ENCODE data around the gene FOSL1.

DNA sequence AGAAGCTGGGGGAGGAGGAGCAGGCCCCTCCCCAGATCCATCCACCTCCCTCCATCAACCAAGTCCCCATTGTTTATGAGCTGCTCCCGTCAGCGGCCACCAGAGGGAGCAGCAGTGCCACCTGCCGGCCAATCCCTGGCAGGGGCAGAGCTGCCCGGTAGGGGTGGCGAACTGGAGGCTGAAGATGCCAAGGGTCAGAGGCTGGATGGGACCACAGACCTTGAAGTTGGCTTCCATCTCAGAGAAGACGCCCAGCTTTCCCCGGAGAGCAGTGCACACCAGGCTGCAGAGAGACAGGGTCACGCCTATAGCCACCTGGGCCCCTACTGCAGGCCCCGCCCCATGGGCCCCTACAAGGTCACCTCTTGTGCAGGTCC is 15.5 kb downstream of the FOSL1 start:
- TF ChIP-seq, protein P1, sequence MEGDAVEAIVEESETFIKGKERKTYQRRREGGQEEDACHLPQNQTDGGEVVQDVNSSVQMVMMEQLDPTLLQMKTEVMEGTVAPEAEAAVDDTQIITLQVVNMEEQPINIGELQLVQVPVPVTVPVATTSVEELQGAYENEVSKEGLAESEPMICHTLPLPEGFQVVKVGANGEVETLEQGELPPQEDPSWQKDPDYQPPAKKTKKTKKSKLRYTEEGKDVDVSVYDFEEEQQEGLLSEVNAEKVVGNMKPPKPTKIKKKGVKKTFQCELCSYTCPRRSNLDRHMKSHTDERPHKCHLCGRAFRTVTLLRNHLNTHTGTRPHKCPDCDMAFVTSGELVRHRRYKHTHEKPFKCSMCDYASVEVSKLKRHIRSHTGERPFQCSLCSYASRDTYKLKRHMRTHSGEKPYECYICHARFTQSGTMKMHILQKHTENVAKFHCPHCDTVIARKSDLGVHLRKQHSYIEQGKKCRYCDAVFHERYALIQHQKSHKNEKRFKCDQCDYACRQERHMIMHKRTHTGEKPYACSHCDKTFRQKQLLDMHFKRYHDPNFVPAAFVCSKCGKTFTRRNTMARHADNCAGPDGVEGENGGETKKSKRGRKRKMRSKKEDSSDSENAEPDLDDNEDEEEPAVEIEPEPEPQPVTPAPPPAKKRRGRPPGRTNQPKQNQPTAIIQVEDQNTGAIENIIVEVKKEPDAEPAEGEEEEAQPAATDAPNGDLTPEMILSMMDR (IDR thresholded peaks at IDR 0.05 in 8 of 11, conservative IDR thresholded peaks at IDR 0.05 in 3 of 11): peak; percentile 98 to 100 (median 99)
- TF ChIP-seq POLR2AphosphoS5 (IDR thresholded peaks at IDR 0.05) (peak; percentile 85 to 88 (median 86)), POLR2A (IDR thresholded peaks at IDR 0.05) (no peak)

Measured in spleen (tissue), 7 donors.